IMR-90 (cell line): ENCODE data around the gene SH3BP2. TPM values are rescaled to one million over a fixed set of nuclear protein-coding genes. Genes with fewer than 3 reads are reported as not detected.

Source experiments
- ATAC-seq: fragments of 200-7000 bp; cut with Tn5 transposase; 2 replicates; pipeline ENCODE4 v1.9.1; 2020; ENCODE audit warnings: low read depth, mild to moderate bottlenecking, moderate library complexity
- BruUV-seq: library from RNA; stranded (reverse); fragments of 400-500 nt; replicated peaks from 2 replicates; lab custom pipeline; 2021; lab: Mats Ljungman, UMichigan
- CTCF ChIA-PET: fragments of 300-600 bp; formaldehyde crosslinking; extraction: SDS; loops from one replicate; lab custom pipeline; 2021; ENCODE audit warnings: antibody characterized with exemption; lab: Yijun Ruan, JAX
- POLR2A ChIA-PET: fragments of 300-600 bp; sonication (Branson Sonifier 250); formaldehyde crosslinking; loops from one replicate; lab custom pipeline; 2022; ENCODE audit warnings: antibody characterized with exemption; ENCODE audit not compliant: unreplicated experiment; lab: Charles Lee
- DNase-seq: peaks from one replicate; pipeline ENCODE4 v3.0.0; 2013
- H2AFZ ChIP-seq: replicated peaks from 2 replicates; pipeline ENCODE3; 2013; ENCODE audit warnings: low read length, mild to moderate bottlenecking; ENCODE audit not compliant: poor library complexity
- H2AK5ac ChIP-seq: 2 replicates; pipeline ENCODE4 v1.6.1; 2013; ENCODE audit warnings: low read depth, low read length, inconsistent platforms
- H2AK9ac ChIP-seq: replicated peaks from 2 replicates; pipeline ENCODE3; 2013; ENCODE audit warnings: mild to moderate bottlenecking, low read depth, low read length, moderate library complexity; ENCODE audit not compliant: poor library complexity
- H2BK120ac ChIP-seq: 2 replicates; pipeline ENCODE4 v1.6.1; 2013; ENCODE audit warnings: low read depth, low read length, inconsistent platforms
- H2BK15ac ChIP-seq: 3 replicates; pipeline ENCODE4 v1.6.1; 2013; ENCODE audit warnings: low read depth, low read length, inconsistent platforms
- H2BK20ac ChIP-seq: 2 replicates; pipeline ENCODE4 v1.6.1; 2013; ENCODE audit warnings: low read depth, mild to moderate bottlenecking, inconsistent platforms, low read length, moderate library complexity
- H2BK5ac ChIP-seq: 2 replicates; pipeline ENCODE4 v1.6.1; 2013; ENCODE audit warnings: mild to moderate bottlenecking, low read depth, low read length, inconsistent platforms; ENCODE audit not compliant: poor library complexity, severe bottlenecking
- H3K14ac ChIP-seq: replicated peaks from 2 replicates; pipeline ENCODE4 v1.6.1; 2013; ENCODE audit warnings: low read depth, low read length, inconsistent platforms
- H3K18ac ChIP-seq: 2 replicates; pipeline ENCODE4 v1.6.1; 2013; ENCODE audit warnings: low read depth, low read length, control low read depth
- H3K23ac ChIP-seq: 2 replicates; pipeline ENCODE4 v1.6.1; 2013; ENCODE audit warnings: low read depth, low read length, inconsistent platforms
- H3K27ac ChIP-seq: 2 replicates; pipeline ENCODE4 v1.5.1; 2013; ENCODE audit warnings: mild to moderate bottlenecking, control low read depth, low read length; ENCODE audit not compliant: insufficient read depth
- H3K27me3 ChIP-seq: 2 replicates; pipeline ENCODE4 v1.6.1; 2013; ENCODE audit warnings: low read length; ENCODE audit not compliant: control insufficient read depth, insufficient read depth
- H3K36me3 ChIP-seq: 2 replicates; pipeline ENCODE4 v1.6.1; 2013; ENCODE audit warnings: low read length, mixed read lengths; ENCODE audit not compliant: control insufficient read depth, insufficient read depth
- H3K4ac ChIP-seq: 2 replicates; pipeline ENCODE4 v1.6.1; 2013; ENCODE audit warnings: low read depth, low read length, inconsistent platforms
- H3K4me1 ChIP-seq: 2 replicates; pipeline ENCODE4 v1.6.1; 2013; ENCODE audit warnings: low read length, mixed read lengths; ENCODE audit not compliant: control insufficient read depth, insufficient read depth
- H3K4me2 ChIP-seq: 2 replicates; pipeline ENCODE4 v1.6.1; 2013; ENCODE audit warnings: low read depth, mild to moderate bottlenecking, control low read depth, low read length, moderate library complexity
- H3K4me3 ChIP-seq: 2 replicates; pipeline ENCODE4 v1.5.1; 2013; ENCODE audit warnings: low read depth, mild to moderate bottlenecking, control low read depth, low read length, moderate library complexity; ENCODE audit not compliant: insufficient read depth
- H3K56ac ChIP-seq: 2 replicates; pipeline ENCODE4 v1.6.1; 2013; ENCODE audit warnings: low read length, inconsistent platforms; ENCODE audit not compliant: insufficient read depth; ENCODE audit errors: extremely low read depth
- H3K79me1 ChIP-seq, 2 experiments: 2 replicates each; pipeline ENCODE4 v1.6.1; 2013; ENCODE audit warnings: low read length in 2 of 2, inconsistent platforms in 1 of 2, low read depth in 1 of 2
- H3K9ac ChIP-seq: 2 replicates; pipeline ENCODE4 v1.6.1; 2013; ENCODE audit warnings: low read depth, low read length, control low read depth
- H3K9me1 ChIP-seq: 2 replicates; pipeline ENCODE4 v1.6.1; 2013; ENCODE audit warnings: low read length, inconsistent platforms; ENCODE audit not compliant: insufficient read depth
- H3K9me3 ChIP-seq: 2 replicates; pipeline ENCODE4 v1.6.1; 2013; ENCODE audit warnings: low read length; ENCODE audit not compliant: control insufficient read depth, insufficient read depth
- H4K20me1 ChIP-seq: 2 replicates; pipeline ENCODE4 v1.6.1; 2013; ENCODE audit warnings: low read length, inconsistent platforms; ENCODE audit not compliant: insufficient read depth
- H4K5ac ChIP-seq: 2 replicates; pipeline ENCODE4 v1.6.1; 2013; ENCODE audit warnings: mild to moderate bottlenecking, low read depth, low read length, control low read depth
- H4K8ac ChIP-seq, 2 experiments: 2 replicates each; pipeline ENCODE4 v1.6.1; 2013; ENCODE audit warnings: low read depth in 2 of 2, low read length in 2 of 2, control low read depth in 1 of 2, inconsistent platforms in 1 of 2
- H4K91ac ChIP-seq: 2 replicates; pipeline ENCODE4 v1.6.1; 2013; ENCODE audit warnings: low read depth, low read length, inconsistent platforms; ENCODE audit not compliant: insufficient read depth
- BHLHE40 ChIP-seq: fragments of 150-350 bp; IDR thresholded peaks from 2 replicates; pipeline ENCODE4 v1.6.1; 2016; ENCODE audit warnings: mild to moderate bottlenecking, low read depth, low read length
- CEBPB ChIP-seq: IDR thresholded peaks from 2 replicates; pipeline ENCODE4 v1.6.1; 2012; ENCODE audit warnings: low read depth, low read length, improper control_type of control experiment
- CHD1 ChIP-seq: IDR thresholded peaks from 2 replicates; pipeline ENCODE4 v1.6.1; 2012; ENCODE audit warnings: low read depth, low read length, improper control_type of control experiment
- SMC3 ChIP-seq: fragments of 150-350 bp; IDR thresholded peaks from 2 replicates; pipeline ENCODE4 v1.6.1; 2016; ENCODE audit warnings: low read depth, mild to moderate bottlenecking, antibody characterized with exemption, low read length, moderate library complexity
- WGBS, 2 experiments: methylation state at CpG; one replicate each; pipeline versions ENCODE4 v1.1.5 to v1.1.7; 2013; ENCODE audit warnings: missing lambda C conversion rate in 2 of 2; ENCODE audit not compliant: insufficient read length in 1 of 2; ENCODE audit errors: extremely low coverage in 2 of 2; 5-methylcytosine and 5-hydroxymethylcytosine counted together
- dilution Hi-C: fragments of 300-500 bp; cut with HindIII; formaldehyde crosslinking; loops from one replicate; pipeline ENCODE4 v1.14.3; 2018; ENCODE audit warnings: low sequenced_read_pairs; ENCODE audit not compliant: unreplicated experiment
- in situ Hi-C: fragments of 300-500 bp; cut with MboI; formaldehyde crosslinking; loops from 3 replicates; pipeline ENCODE4 v1.14.3; 2019; ENCODE audit warnings: low sequenced_read_pairs, inconsistent platforms, mixed read lengths
- intact Hi-C: fragments of 100-400 bp; cut with micrococcal nuclease; formaldehyde crosslinking; loops from 2 replicates; pipeline ENCODE4 v1.10.0; 2022
- polyA plus RNA-seq, 3 experiments: library from polyadenylated mRNA; depleted of rRNA; stranded (reverse); fragments of >200 nt; gene quantifications; 2 replicates each; pipeline ENCODE4 v1.2.3, GENCODE V29; 2012; ENCODE audit warnings: low replicate concordance in 1 of 3
- total RNA-seq: library from RNA; depleted of rRNA; stranded (reverse); fragments of >200 nt; gene quantifications from 2 replicates; pipeline ENCODE4 v1.2.3, GENCODE V29; 2012

Gene SH3BP2
- total and polyA plus RNA-seq, 2 of the 4 experiments (the other 2 are of a cell fraction) = 9.0 to 37.2 TPM

DNA sequence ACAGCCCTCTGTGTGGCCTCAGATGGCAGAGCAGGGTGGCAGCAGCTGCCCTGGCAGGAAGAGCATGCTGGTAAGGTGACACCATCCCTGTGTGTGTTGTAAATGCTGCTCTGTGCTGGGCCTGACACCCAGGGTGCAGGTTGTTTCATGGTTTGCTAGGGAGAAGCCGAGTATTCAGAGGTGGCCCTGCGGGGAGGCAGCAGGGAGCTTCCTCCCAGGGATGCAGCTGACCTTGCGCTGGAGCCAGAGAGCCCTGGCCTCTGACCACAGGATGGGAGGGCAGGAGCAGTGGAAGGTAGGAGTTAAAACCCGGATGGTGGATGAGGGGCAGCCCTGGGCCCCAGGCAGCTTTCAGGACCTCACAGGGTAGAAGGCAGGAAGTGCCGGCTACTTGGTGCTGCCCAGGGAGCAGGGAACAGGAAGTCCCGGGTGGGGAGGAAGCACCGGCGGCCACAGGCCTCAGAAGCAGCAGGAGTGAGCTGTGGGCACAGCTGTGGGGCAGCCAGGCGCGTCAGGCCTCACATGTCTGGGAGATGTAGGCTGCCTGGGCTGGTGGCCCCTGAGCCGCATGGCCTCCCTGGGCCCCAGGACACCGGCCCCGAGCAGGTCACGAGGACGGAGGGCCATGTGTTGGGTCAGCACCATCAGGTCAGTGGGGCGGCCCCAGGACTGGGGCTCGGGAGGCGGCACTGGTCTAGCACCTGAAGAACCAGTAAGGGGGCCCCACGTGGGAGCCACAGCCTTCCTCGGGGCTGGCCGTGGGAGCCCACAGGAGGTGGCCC lies 19.1 kb downstream of the SH3BP2 start:
- Histone ChIP-seq H4K91ac (peak overlapping the region; percentile 88), H3K9ac (peak overlapping the region; percentile 58), H3K9me3 (no peaks in the 10 kb centered on the region), H3K4me2 (peak overlapping the region; percentile 23), H2BK120ac (peak overlapping the region; percentile 26), H2BK20ac (peak overlapping the region; percentile 14; the same call in 1 of the 2 replicates), H3K14ac (peak overlapping the region; percentile 91), H3K36me3 (no peaks in the 10 kb centered on the region; the same call in 1 of the 2 replicates), H3K56ac (no peak overlapping the region), H3K27me3 (no peaks in the 10 kb centered on the region), H3K4me1 (peaks cover 21% of the 10 kb centered on the region), H3K23ac (peak overlapping the region; percentile 92), H2AFZ (peak overlapping the region; percentile 97), H4K20me1 (0 out of 2 replicates have a peak, but pooled peaks cover 6% of the 10 kb centered on the region), H3K18ac (peak overlapping the region; percentile 4; the same call in 1 of the 2 replicates), H3K9me1 (peaks cover 21% of the 10 kb centered on the region), H2BK5ac (peak overlapping the region; percentile 76), H4K8ac (peak overlapping the region; percentile 93 to 96), H3K4me3 (no peak overlapping the region), H2BK15ac (peak overlapping the region; percentile 63; the same call in 1 of the 3 replicates), H3K27ac (peak overlapping the region; percentile 66), H2AK5ac (peak overlapping the region; percentile 98), H3K4ac (peak overlapping the region; percentile 79), H3K79me1 (peaks cover 4 to 60% of the 10 kb centered on the region in 2 experiments; a peak in 3 of 4 replicates), H4K5ac (peak overlapping the region; percentile 73), H2AK9ac (peak overlapping the region; percentile 98)
- TF ChIP-seq BHLHE40 (no peak), CEBPB (no peak), SMC3 (no peak; the same call in 1 of the 2 replicates), CHD1 (no peak)
- intact Hi-C loops = no loop called here
- CTCF ChIA-PET = no interaction called here
- dilution Hi-C loops = no loop called here
- BruUV-seq = no TSS peak
- in situ Hi-C loops = no loop called here
- POLR2A ChIA-PET = no interaction called here
- ATAC-seq (peak; percentile 66), DNase-seq (peak; percentile 65)
- WGBS, 2 experiments = 50% methylated on average over 12 of the region's 21 CpGs; no CpG with 5 or more reads in 1 of the 2 experiments
